ENCODE measurements around the gene SLC2A11.

SLC2A11 gene

GRCh38 chr22:23832226-23833016, 25.3 kb upstream of the SLC2A11 start:
- DNase-seq, result no peak

GRCh38 chr22:23833017-23833751, 24.5 kb upstream of the SLC2A11 start:
- no peak for DNase-seq

- no peak for DNase-seq
These were observed 23.8 kb upstream of the SLC2A11 start for GRCh38 chr22:23833911-23834317.

- DNase-seq, result no peak
These were observed 23.3 kb upstream of the SLC2A11 start for GRCh38 chr22:23834406-23834792.

- DNase-seq, result no peak
These were observed 22.7 kb upstream of the SLC2A11 start for GRCh38 chr22:23834793-23835483.

- DNase-seq, result no peak
These were observed 22.1 kb upstream of the SLC2A11 start for GRCh38 chr22:23835484-23836144.

GRCh38 chr22:23836281-23836680, 21.4 kb upstream of the SLC2A11 start:
- DNase-seq, result no peak

- DNase-seq, result no peak
These were observed 20.8 kb upstream of the SLC2A11 start for GRCh38 chr22:23836692-23837495.

- no peak for DNase-seq
These were observed 20.2 kb upstream of the SLC2A11 start for GRCh38 chr22:23837496-23837859.

GRCh38 chr22:23837911-23838680, 19.6 kb upstream of the SLC2A11 start:
- DNase-seq, result no peak

GRCh38 chr22:23838681-23839468, 18.8 kb upstream of the SLC2A11 start, which contains the start of gene DERL3:
DERL3 (minus strand) TSS chr22:23839006; CDS start chr22:23838987, 19 bp downstream.
- DNase-seq, result peak; percentile 97

GRCh38 chr22:23840026-23840425, 17.6 kb upstream of the SLC2A11 start:
- no peak for DNase-seq

GRCh38 chr22:23841292-23841691, 16.4 kb upstream of the SLC2A11 start:
- DNase-seq, result no peak

GRCh38 chr22:23841736-23842445, 15.8 kb upstream of the SLC2A11 start:
- no peak for DNase-seq

GRCh38 chr22:23842599-23842998, 15.1 kb upstream of the SLC2A11 start:
- DNase-seq, result no peak

- DNase-seq, result no peak
These were observed 12.9 kb upstream of the SLC2A11 start for GRCh38 chr22:23844739-23845202.

- no peak for DNase-seq
These were observed 12.2 kb upstream of the SLC2A11 start for GRCh38 chr22:23845265-23846080.

- DNase-seq, result no peak
These were observed 11.6 kb upstream of the SLC2A11 start for GRCh38 chr22:23846081-23846469.

Measured in stimulated activated CD4-positive, alpha-beta T cell treated with anti-CD3 and anti-CD28 coated beads, Interleukin-1b, Interleukin-23, amount 100 ng/mL, for 48 hours (primary cell).